ENCODE data around the gene ACADL.

Gene ACADL

DNA sequence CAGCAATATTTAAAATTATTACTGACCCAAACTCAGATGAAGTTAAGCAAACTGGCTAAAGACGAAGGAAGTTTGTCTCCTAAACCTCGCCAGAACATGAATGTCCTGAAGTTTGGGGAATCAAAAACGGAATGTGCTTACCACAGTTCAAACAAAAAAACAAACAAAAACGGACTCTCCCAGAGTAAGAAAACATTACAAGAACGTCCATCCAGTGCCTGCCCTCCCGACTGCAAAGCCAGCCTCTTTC is 55.1 kb downstream of the ACADL start:
- DNase-seq (ENCODE audit: low spot score): no peak

DNA sequence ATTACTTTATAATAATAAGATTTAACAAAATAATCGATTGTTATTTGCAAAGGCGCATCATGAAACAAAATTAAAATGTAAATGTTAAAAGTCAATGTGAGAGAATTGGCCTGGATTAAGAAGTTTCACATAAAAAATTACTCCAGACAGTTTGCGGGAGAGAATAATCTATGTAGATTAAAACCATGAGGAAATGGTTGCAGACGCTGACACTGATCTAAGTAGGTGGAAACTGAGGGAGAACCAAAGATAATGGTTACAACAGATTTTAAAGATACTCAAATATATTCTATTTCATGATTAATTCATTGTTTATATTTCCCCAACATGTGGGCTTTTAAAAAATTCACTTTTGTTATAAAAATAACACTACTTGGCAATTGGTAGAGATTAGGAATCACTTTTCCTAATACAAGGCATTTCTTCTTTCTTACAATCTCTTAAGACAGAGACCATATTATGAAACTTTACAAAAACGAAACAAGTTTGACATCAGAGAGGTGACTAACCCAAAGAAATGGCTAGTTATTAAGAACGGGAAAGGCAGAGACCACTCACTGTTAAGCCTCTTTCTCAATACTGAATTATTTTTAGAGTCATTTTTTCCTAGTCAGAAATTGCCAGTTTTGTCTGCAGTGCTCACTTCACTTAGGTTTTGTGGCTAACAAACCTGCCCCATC is 55.6 kb downstream of the ACADL start:
- peak; percentile 65 for DNase-seq (ENCODE audit: low spot score)

DNA sequence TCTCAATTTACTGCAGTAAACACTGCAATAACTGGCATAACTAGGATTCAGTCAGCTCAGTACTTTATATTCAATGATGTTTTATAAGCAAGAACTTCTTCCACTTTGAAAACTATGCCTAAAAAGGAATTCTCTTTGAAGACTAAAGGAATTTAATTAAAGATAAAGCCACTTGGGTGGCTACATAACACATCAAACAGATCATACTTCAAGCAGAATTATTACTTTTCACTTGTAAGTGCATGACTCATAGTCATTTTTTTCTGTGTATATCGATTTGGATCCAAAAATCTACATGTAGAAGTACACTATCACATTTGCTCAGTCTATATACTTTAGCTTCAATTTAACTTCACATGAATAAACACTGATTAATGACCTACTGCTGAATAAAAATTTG is 58.0 kb downstream of the ACADL start:
- DNase-seq (ENCODE audit: low spot score): no peak

DNA sequence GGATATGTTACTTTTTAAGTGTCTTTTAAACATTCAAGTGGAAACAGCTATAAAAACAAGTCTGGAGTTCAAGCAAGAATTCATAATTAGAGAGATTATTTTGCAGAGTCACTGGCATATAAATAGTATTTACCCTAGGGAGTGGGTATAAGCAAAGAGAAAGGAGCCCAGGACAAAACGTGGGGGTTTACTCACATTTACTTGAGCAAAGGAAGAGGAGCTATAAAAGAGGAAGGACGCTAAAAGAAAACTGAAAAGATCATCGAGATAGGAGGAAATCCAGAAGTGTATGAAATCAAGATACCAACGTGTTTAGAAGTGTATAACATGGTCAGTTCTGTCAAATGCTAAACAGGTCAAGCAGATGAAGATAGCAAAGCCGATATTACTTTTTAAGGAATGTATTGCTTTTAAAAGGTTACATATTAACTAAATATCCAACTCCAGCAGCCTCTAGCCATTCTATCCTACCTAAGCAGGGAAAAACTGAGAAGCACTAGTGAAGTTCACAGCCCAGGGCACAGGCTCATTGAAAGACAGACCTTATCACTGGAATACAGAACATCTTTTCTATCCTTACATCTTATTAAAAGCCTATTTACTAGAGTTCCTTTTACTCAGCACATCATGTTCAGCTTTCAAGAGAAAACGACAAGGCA is 62.7 kb downstream of the ACADL start:
- DNase-seq (ENCODE audit: low spot score): peak; percentile 47

DNA sequence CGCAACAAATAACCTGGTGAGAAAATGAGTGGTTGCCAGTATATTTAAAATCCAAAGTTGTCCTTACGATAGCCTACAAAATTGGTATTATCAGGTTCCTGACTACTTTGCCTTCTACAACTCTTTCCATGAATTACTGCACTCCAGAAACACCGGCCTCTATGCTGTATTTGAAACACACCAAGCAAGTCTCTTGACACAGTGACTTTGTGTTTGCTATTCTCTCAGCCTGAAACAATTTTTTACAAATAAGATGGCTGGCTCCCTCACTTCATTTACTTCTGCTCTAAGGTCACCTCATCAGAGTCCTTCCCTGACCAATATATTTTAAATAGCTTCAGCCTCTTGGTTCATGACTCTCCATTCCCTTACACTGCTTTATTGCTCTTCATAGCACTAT is 66.2 kb downstream of the ACADL start:
- DNase-seq (ENCODE audit: low spot score): no peak

DNA sequence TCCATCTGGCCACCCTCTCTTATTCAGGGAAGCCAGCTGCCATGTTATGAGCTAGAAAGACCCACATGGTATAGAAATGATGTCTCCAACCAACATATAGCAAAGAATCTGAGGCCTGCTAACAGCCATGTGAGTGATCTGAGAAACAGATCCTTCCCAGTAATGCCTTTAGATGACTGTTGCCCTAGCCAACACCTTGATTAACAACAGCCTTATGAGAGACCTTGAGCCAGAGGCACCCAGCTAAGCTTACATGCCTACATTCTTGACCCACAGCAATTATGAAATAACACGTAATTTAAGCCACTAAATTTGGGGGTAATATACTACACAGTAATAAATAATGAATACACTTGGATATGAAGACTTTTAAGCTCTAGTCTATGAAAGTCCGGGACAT is 67.0 kb downstream of the ACADL start:
- DNase-seq (ENCODE audit: low spot score): no peak

DNA sequence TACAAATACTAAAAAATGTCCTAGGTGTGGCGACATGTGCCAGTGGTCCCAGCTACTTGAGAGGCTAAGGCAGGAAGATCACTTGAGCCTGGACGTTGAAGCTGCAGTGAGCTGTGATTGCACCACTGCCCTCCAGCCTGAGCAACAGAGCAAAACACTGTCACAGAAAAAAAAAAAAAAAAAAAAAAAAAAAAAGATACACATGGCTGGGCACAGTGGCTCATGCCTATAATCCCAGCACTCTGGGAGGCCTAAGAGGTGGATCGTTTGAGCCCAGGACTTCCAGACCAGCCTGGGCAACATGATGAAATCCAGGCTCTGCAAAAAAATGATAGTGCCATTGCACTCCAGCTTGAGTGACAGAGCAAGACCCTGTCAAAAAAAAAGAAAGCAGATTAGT is 67.7 kb downstream of the ACADL start:
- DNase-seq (ENCODE audit: low spot score): peak; percentile 56

DNA sequence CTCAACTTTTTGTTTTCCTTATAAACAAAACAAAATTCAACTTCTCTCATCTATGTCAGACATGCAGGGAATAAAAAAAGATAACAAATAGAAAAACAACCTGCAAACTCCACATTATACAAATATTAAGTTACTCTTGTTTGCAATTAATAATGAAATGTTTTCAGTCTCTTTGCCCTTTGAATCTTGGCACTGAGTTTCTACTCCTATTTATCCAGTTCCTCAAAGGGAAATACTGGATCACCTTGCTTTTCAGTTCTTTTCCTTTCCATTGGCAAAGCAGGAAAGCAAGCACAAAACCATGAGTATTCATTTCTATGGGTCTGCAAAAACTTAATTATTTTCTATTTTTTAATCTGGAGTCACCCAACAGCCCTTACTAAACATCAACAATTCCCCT is 77.6 kb downstream of the ACADL start:
- no peak for DNase-seq (ENCODE audit: low spot score)

Measured in kidney tubule cell (primary cell).